IPS-18a (cell line): ENCODE results near the gene CCDC69.
"Not testable (repeated sequence)": the region's sequence is repeated elsewhere in the genome, so short reads cannot be mapped to it uniquely, and the experiment has no call there.

ENCODE experiments used
- H3K27ac ChIP-seq: one replicate; pipeline ENCODE4 v1.5.1; 2013; ENCODE audit warnings: low read length
- H3K27me3 ChIP-seq: one replicate; pipeline ENCODE4 v1.6.1; 2013; ENCODE audit warnings: mild to moderate bottlenecking, low read length; ENCODE audit not compliant: control insufficient read depth, insufficient read depth
- H3K36me3 ChIP-seq: one replicate; pipeline ENCODE4 v1.6.1; 2013; ENCODE audit warnings: low read depth, low read length; ENCODE audit not compliant: control insufficient read depth
- H3K4me1 ChIP-seq: one replicate; pipeline ENCODE4 v1.6.1; 2013; ENCODE audit warnings: low read depth, low read length; ENCODE audit not compliant: control insufficient read depth
- H3K4me3 ChIP-seq: one replicate; pipeline ENCODE4 v1.5.1; 2013; ENCODE audit warnings: low read length
- H3K9ac ChIP-seq: one replicate; pipeline ENCODE4 v1.6.1; 2013; ENCODE audit warnings: mild to moderate bottlenecking, low read length, moderate library complexity
- H3K9me3 ChIP-seq: one replicate; pipeline ENCODE4 v1.6.1; 2013; ENCODE audit warnings: low read depth, low read length; ENCODE audit not compliant: control insufficient read depth

The CCDC69 gene

GRCh38 chr5:151184316-151185042 is 39.4 kb downstream of the CCDC69 start:
- no peaks in the 10 kb centered on the region for H3K27me3 ChIP-seq
- no peak overlapping the region for H3K27ac ChIP-seq
- H3K4me3 ChIP-seq: no peak overlapping the region
- H3K36me3 ChIP-seq: no peaks in the 10 kb centered on the region
- H3K9ac ChIP-seq: no peak overlapping the region
- H3K4me1 ChIP-seq: peaks cover 8% of the 10 kb centered on the region
- H3K9me3 ChIP-seq: no peaks in the 10 kb centered on the region

- H3K27ac ChIP-seq: no peak overlapping the region
- H3K9me3 ChIP-seq: no peaks in the 10 kb centered on the region
- no peak overlapping the region for H3K4me3 ChIP-seq
- H3K9ac ChIP-seq: no peak overlapping the region
- H3K27me3 ChIP-seq: no peaks in the 10 kb centered on the region
- peaks cover 8% of the 10 kb centered on the region for H3K4me1 ChIP-seq
- no peaks in the 10 kb centered on the region for H3K36me3 ChIP-seq
Measured at GRCh38 chr5:151183456-151184245, 40.2 kb downstream of the CCDC69 start.

GRCh38 chr5:151182976-151183375 is 40.9 kb downstream of the CCDC69 start:
- Histone ChIP-seq H3K27ac (no peak overlapping the region), H3K4me1 (peaks cover 8% of the 10 kb centered on the region), H3K36me3 (no peaks in the 10 kb centered on the region), H3K27me3 (no peaks in the 10 kb centered on the region), H3K9ac (no peak overlapping the region), H3K9me3 (no peaks in the 10 kb centered on the region), H3K4me3 (no peak overlapping the region)

DNA sequence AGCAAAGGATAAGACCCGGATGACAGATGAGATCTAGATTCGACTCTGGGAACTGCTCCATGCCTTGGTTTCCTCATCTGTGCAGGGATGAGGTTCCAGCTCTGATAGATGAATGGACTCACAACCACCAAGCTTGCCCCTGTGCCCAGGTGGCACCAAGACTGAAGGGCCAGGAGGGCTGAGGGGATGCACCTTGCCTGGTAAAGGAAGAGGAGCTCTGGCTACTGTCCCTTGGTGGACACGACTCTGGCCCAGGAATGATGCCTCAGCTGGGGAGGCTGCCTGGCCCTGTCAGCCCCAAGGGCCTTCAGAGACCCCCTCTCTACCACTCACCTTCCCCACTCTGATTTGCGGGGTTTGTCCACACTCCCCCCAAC is 41.4 kb downstream of the CCDC69 start:
- Histone ChIP-seq H3K4me1 (peaks cover 8% of the 10 kb centered on the region), H3K36me3 (no peaks in the 10 kb centered on the region), H3K9me3 (no peaks in the 10 kb centered on the region), H3K27me3 (no peaks in the 10 kb centered on the region), H3K27ac (no peak overlapping the region), H3K9ac (no peak overlapping the region), H3K4me3 (no peak overlapping the region)

GRCh38 chr5:151181818-151182523 is 41.9 kb downstream of the CCDC69 start:
- no peaks in the 10 kb centered on the region for H3K27me3 ChIP-seq
- no peaks in the 10 kb centered on the region for H3K9me3 ChIP-seq
- H3K9ac ChIP-seq: no peak overlapping the region
- H3K27ac ChIP-seq: no peak overlapping the region
- no peak overlapping the region for H3K4me3 ChIP-seq
- no peaks in the 10 kb centered on the region for H3K36me3 ChIP-seq
- peaks cover 8% of the 10 kb centered on the region for H3K4me1 ChIP-seq

GRCh38 chr5:151180291-151180690 is 43.6 kb downstream of the CCDC69 start:
- Histone ChIP-seq H3K27ac (no peak overlapping the region), H3K27me3 (no peaks in the 10 kb centered on the region), H3K4me3 (no peak overlapping the region), H3K36me3 (no peaks in the 10 kb centered on the region), H3K9ac (no peak overlapping the region), H3K9me3 (no peaks in the 10 kb centered on the region), H3K4me1 (no peaks in the 10 kb centered on the region)

DNA sequence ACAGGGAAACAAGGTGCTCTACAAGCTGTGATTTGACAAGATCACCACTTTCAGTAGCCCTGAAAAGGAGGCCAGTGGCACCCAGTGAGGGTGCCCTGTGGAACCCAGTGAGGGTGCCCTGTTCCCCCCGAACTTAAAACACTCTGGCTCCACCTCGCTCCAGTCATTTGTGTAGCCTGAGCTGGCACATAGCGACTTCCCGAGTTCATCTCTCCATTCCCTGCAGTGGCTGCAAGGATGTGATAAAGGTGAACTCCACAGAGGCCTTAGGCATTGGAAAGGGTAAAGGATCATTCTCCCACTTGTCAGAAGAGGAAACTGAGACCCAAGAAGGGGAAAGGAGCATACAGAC is 44.4 kb downstream of the CCDC69 start:
- H3K27ac ChIP-seq: no peak overlapping the region
- H3K36me3 ChIP-seq: no peaks in the 10 kb centered on the region

DNA sequence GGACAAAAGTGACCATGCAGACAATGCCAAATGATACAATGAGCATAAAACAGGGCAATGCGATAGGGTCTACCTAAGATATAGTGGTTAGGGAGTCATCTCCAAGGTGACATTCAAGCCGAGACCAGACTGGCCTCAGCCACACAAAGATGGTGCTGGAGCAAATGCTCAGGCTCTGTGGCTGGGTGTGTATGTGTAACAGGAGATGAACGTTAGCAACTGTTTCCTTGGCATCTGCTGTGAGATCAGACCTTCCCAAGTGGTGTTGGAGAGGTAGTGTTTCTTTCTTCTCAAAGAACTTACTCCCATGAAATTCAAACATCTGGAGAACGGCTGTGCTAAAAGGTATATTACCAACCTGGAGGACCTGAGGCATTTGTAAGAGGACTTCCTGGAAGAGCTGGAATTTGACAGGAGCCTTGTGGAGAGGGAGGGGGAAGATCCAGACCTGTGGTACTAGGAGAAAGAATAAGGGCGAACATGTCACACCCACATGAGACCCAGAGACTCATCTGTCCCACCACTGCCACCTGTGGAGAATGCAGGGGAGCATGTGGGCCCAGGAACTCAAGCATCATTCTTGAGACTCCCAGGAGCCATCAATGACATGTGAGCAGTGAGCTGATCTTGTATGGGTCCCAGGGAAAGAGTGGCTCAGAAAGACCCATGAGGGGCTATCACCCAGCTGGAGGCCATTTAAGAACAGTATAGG is 45.0 kb downstream of the CCDC69 start:
- H3K36me3 ChIP-seq: no peaks in the 10 kb centered on the region
- H3K4me3 ChIP-seq: no peak overlapping the region
- H3K9me3 ChIP-seq: no peaks in the 10 kb centered on the region
- no peak overlapping the region for H3K9ac ChIP-seq
- no peaks in the 10 kb centered on the region for H3K27me3 ChIP-seq
- H3K4me1 ChIP-seq: no peaks in the 10 kb centered on the region
- no peak overlapping the region for H3K27ac ChIP-seq

More for the DNA sequence above, 44.4 kb downstream of the CCDC69 start:
- no peak overlapping the region for H3K4me3 ChIP-seq
- no peaks in the 10 kb centered on the region for H3K27me3 ChIP-seq
- no peaks in the 10 kb centered on the region for H3K9me3 ChIP-seq
- H3K4me1 ChIP-seq: no peaks in the 10 kb centered on the region
- no peak overlapping the region for H3K9ac ChIP-seq

DNA sequence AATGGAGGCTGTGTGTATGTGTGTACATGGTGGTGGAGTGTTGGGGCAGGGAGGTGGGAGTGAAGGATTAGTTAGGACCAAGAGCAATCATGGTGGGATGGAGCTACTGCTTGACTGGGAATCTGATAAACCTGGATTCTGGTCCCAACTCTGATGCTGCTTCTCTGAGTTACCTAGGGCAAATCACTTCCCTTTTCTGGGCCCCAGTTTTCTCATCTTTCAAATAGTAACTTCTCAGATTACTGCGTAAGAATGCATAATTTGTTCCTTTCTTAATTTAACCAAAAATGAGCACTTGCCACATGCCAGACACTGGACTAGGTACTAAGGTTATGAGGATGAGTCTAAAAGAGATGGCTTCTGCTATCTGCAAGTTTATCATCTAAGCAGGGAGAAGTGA is 45.5 kb downstream of the CCDC69 start:
- H3K4me1 ChIP-seq: no peaks in the 10 kb centered on the region
- H3K36me3 ChIP-seq: no peaks in the 10 kb centered on the region
- H3K9ac ChIP-seq: no peak overlapping the region
- no peaks in the 10 kb centered on the region for H3K9me3 ChIP-seq
- no peaks in the 10 kb centered on the region for H3K27me3 ChIP-seq
- H3K27ac ChIP-seq: no peak overlapping the region
- no peak overlapping the region for H3K4me3 ChIP-seq

DNA sequence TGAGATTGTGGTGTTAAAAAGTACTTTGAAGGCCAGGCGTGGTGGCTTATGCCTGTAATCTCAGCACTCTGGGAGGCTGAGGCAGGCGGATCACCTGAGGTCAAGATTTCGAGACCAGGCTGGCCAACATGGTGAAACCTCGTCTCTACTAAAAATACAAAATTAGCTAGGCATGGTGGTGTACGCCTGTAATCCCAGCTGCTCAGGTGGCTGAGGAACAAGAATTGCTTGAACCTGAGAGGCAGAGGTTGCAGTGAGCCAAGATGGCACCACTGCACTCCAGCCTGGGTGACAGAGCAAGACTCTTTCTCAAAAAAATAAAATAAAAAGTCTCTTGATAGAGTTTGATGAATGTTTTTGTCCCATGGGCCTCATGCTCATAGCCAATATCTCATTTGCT is 47.6 kb downstream of the CCDC69 start:
- H3K4me1 ChIP-seq, H3K4me3 ChIP-seq, H3K36me3 ChIP-seq, H3K9me3 ChIP-seq, H3K27ac ChIP-seq, H3K27me3 ChIP-seq, H3K9ac ChIP-seq: not testable (repeated sequence)

DNA sequence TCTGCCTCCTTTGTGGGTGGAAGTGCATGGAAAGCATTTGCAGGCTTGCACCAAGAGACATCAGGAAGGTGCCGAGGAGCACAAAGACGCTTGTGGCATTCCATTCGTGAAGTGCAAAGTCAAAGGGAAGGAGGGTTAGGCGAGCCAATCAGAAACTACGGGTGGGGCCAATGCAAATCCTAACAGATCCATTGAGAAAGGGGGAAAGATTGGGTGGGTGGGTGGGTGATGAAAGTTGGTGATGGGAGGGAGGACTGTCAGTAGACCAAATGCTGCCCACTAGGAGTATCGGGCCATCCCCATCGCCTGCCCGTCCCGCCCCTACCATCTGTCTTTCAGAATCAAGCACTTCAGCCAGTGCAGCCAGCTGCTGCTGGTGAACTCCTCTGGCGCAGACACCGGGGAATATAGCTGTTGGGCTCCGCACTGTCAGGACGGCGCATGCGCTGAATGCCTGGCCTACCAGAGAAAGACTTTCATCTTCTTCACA is 49.2 kb downstream of the CCDC69 start:
- Histone ChIP-seq H3K27me3 (no peaks in the 10 kb centered on the region), H3K4me3 (no peak overlapping the region), H3K9me3 (no peaks in the 10 kb centered on the region), H3K9ac (no peak overlapping the region), H3K4me1 (no peaks in the 10 kb centered on the region), H3K36me3 (no peaks in the 10 kb centered on the region), H3K27ac (no peak overlapping the region)
